ENCODE data around the gene HSPBP1.
"Not testable (repeated sequence)": the region's sequence is repeated elsewhere in the genome, so short reads cannot be mapped to it uniquely, and the experiment has no call there.

HSPBP1 gene

DNA sequence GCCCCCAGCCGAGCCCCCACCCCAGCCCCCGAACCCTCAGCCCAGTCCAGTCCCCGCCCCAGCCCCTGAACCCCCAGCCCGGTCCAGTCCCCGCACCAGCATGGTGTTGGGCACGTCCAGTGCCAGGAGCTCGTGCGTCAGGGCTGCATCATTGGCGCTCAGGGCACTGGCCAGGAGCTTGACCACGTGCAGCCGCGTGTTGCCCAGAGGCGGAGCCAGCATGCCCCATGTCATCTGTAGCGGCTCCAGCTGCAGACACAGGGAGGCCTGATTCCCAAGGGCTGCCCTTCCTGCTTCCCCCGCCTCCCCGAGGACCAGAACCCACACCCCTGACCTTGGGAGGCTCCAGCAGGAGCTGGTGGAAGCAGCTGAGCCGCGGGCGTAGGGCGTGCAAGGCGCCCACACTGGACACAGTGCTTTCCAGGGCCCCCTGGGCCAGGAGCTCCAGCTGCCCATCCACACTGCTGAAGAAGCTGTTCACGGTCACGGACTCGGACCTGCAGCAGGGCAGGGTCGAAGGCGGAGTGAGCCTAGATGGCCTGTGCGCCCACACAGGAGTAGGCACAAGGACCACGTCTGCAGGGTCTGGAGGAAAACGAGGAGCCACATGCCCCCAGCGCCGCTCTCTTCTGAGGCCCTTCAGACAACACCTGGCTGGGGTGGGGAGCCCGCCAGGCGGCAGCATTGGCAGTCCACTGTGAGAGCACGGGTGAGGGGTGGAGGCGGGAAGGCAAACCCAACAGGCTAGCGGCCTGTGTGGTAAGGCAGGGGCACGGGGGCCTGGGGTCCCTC lies 38.6 kb downstream of the HSPBP1 start:
- DNase-seq (ENCODE audit: low read depth in 3 of 3, low spot score in 1 of 3): no peak

DNA sequence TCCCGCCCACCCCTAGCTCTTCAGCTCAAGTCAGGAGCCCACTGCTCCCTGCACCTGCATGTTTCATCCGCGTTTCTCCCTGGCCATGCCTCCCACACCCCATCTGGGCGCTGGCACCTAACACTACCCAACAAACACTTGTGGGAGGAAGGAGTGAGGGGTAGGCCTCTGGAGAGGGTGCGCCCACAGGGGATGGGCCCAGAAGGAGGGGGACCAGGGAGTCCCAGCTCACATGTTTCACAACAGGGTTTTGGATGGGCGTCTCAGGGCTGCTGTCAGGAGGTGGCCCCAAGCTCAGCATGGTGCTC lies 39.2 kb downstream of the HSPBP1 start:
- no peak for DNase-seq (ENCODE audit: low read depth in 3 of 3, low spot score in 1 of 3)

DNA sequence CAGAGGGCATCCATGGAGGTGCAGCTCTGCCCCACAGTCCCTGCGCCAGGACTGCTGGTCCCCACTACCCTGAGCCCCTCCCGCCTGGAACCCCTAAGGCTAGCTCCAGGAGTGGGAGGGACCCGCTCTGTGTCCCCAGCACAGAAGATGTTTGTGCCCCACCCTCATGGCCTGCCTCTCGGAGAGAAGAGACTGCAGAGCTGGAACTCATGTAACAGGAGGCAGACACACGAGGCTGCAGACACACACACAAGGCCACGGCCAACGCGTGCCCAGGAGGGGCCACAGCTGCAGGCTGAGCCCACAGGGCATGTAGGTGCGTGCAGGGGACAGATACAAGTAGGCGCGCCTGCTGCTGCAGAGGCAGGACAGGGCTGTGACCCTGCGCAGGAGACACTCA lies 40.9 kb downstream of the HSPBP1 start:
- DNase-seq (ENCODE audit: low read depth in 3 of 3, low spot score in 1 of 3): no peak

- DNase-seq (ENCODE audit: low read depth in 3 of 3, low spot score in 1 of 3): no peak
These were observed 41.9 kb downstream of the HSPBP1 start for GRCh38 chr19:55238030-55238429.

DNA sequence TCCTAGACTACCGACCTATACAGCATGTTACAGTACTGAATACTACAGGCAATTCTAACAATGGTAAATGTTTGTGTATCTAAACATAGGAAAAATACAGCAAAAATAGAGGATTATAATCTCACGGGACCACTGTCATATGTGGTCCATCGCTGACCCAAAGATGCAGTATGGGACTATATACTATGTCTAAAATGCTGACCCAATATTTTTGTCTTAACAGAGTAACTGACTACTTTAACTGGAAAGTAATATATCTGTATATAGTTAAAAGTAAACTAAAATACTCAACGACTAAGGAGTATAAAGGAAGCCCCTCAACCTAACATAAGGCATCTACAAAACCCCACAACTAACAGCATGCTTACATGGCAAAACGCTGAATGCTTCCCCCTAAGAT lies 46.9 kb downstream of the HSPBP1 start:
- no peak for DNase-seq (ENCODE audit: low read depth in 3 of 3, low spot score in 1 of 3)

- DNase-seq (ENCODE audit: low read depth in 3 of 3, low spot score in 1 of 3): no peak
These were observed 47.7 kb downstream of the HSPBP1 start for GRCh38 chr19:55232286-55232602.

DNA sequence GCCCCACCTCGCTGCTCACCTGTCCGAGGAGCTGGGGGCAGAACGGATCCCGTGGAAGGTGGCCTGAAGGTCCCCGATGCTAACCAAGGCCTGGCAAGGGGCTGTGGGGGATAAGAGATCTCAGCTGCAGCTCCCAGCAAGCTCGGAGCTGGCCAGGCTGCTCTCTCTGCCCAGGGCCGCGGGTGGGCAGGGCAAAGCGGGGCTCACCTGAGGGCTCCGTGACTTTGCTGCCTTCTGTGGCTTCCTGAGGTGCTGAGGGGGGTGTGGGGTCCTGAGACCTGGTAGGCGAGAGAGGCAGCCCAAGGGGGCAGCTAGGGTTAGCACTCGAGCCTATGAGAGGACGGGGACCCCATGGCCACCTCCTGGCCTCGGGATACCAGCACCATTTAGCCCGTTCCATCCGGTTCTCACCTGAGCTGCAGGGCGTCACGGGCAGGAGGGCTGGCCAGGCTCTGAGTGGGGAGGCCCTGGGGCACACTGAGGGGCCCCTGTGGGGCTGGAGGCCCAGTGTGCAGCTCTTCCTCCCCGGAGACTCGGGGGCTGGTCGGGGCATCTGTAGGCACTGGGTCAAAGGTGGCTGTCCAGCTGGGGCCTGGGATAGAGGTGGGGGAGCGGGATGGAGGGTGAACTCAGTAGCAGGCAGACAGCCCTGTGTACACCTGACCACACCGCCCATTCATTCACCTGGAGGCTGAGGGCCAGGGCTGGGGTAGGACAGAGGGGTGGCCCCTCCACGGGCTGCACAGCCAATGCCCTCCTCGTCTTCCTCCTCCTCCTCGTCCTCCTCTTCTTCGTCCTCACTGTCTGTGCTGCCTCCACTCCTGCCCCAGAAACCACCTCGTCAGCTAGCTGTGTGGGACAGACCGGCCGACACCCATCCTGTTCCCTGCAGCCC lies 48.3 kb downstream of the HSPBP1 start:
- DNase-seq (ENCODE audit: low read depth in 3 of 3, low spot score in 1 of 3): no peak

GRCh38 chr19:55230780-55231179 lies 49.1 kb downstream of the HSPBP1 start:
- DNase-seq (ENCODE audit: low read depth in 3 of 3, low spot score in 1 of 3): no peak

DNA sequence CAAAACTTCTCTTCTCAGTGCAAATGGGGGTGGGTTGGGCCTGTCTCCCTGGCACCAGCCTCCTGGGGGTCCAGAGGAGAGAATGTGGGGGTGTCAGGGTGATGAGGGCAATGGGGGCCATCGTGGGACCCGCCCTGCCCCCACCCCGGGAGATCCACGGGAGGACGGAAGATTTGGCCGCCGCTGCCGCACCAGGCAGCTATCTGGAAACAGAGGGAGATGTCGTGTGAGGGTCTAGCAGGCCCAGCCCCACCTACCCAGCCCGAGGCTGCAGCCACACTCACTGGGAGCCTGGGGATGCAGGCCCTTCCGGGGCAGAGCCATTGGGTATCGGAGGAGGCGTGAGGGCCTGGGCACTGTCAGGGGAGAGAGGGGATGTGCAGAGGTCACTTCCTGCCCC lies 49.6 kb downstream of the HSPBP1 start:
- DNase-seq (ENCODE audit: low read depth in 3 of 3, low spot score in 1 of 3): no peak

GRCh38 chr19:55229789-55230182 lies 50.1 kb downstream of the HSPBP1 start:
- DNase-seq (ENCODE audit: low read depth in 3 of 3, low spot score in 1 of 3): no peak

DNA sequence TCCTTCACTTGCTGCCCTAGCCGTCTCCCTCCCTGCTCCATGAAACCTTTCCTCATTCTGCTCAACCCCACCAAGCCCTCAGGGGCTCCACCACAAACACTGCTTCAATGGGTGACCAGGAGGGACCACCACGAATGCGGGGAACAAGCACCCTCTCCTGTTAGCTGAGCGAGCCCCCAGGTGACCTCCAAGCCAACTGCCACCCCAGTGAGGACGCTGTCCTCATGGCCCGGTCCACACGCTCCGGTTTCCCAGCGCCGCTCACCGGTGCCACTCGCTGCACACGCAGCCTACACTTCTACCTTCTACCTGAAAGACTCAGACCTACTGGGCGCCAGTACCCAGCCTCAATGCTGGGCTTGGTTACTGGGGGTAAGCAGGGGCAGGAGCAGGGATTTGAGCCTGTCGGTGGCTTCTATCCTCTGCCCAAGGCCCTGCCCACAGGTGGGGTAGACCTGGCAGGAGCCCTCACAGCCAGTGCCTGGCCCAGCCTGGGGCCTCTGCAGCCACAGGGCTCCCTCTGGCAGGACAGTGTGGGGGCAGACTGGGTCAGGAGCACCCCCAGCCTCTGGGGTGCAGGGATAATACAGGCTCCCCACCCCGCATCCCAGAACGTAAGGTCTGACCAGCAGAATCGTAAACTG lies 50.6 kb downstream of the HSPBP1 start:
- DNase-seq (ENCODE audit: low read depth in 3 of 3, low spot score in 1 of 3): no peak

DNA sequence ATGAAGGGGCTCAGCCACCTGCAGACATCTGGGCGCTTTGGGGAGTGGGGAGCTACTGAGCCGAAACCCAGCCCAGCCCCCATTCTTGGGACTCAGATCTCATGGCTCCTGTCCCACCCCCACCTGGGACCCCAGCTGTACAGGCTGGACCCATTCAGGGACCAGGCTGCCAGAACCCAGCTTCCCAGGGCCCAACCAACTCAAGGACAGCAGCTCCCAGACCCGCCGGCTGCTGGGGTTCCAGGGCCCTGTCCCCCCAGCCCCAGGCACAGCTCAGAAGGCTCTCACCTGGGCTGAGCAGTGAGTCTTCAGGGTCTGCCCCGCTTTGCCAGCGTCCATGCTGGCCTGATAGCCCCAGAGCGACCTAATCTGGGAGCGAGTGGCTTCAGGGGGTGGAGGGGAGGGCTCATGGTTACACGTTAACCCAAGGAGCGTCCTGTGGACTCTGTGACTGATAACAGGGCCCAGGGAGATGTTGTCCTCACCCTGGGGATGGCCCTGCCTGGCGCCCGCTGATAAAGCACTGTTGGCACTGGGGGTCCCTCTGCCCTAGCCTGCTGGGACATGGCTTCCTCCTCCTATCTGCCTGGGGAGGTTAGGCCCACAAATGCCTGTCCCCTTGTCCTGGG lies 51.4 kb downstream of the HSPBP1 start, which contains the start of gene TMEM86B:
Gene TMEM86B, minus strand, starts transcription at position 361 of the 629 bp plus-strand sequence. Its CDS starts 22 bp downstream, at position 339.
- no peak for DNase-seq (ENCODE audit: low read depth in 3 of 3, low spot score in 1 of 3)

- DNase-seq (ENCODE audit: low read depth in 3 of 3, low spot score in 1 of 3): no peak
These were observed 51.9 kb downstream of the HSPBP1 start for GRCh38 chr19:55228015-55228391.

GRCh38 chr19:55227241-55228014 lies 52.5 kb downstream of the HSPBP1 start:
- no peak for DNase-seq (ENCODE audit: low read depth in 3 of 3, low spot score in 1 of 3)

DNA sequence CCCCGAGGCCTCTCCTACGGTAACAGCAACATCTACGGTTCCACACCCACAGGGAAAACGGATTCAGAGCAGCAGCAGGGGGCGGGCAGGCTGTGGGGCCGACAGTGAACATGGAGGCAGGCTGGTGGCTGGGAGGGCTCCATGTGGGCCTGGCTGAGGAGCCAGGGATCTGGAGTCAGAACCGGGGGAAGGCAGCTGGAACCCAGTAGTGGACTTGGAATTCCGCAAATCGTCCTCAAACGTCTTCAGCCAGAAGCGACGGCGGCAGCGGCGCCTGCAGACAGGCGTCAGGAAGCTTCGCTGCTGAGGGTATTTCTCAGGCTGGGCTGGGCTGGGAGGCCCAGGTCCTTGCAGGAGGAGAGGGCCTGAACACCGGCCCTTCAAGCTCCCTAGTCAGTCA lies 53.1 kb downstream of the HSPBP1 start:
- DNase-seq (ENCODE audit: low read depth in 3 of 3, low spot score in 1 of 3): no peak

- DNase-seq (ENCODE audit: low read depth in 3 of 3, low spot score in 1 of 3): no peak
These were observed 53.6 kb downstream of the HSPBP1 start for GRCh38 chr19:55226273-55226672.

- DNase-seq (ENCODE audit: low read depth in 3 of 3, low spot score in 1 of 3): no peak
These were observed 54.4 kb downstream of the HSPBP1 start for GRCh38 chr19:55225415-55225958.

GRCh38 chr19:55224679-55225414 lies 55.1 kb downstream of the HSPBP1 start:
- DNase-seq (ENCODE audit: low read depth in 3 of 3, low spot score in 1 of 3): not testable (repeated sequence)

DNA sequence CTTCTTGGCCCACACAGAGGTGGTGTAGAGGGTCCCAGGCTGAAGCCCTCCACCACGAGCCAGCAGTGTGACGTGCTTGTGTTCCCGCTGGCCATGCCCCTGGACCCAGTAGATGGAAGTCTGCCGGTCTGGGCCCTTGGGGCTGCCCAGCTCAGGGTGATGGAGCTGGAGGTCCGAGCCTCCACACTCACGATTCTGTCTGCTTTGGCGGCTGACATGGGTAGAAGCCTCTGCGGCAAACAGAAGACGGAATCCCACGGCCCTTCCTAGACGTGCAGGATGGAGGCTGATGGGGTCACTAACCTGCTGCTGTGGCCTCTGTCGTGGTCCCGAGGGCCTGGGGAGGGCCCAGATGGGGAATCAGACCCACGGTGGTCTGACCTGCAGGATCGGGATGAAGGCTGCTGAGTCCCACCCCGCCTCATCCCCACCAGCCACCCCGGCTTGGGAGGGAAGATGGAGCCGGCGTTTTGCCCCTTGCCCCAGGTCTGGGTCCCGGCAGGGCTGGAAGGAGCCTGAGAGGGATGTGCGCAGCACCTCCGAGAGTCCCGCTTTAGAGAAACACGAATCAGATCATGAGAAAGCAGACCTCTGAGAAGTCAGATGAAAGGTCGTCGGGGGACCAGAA lies 55.8 kb downstream of the HSPBP1 start:
- no peak for DNase-seq (ENCODE audit: low read depth in 3 of 3, low spot score in 1 of 3)
